ENCODE results near the gene IL3RA.
"Not testable (repeated sequence)": the region's sequence is repeated elsewhere in the genome, so short reads cannot be mapped to it uniquely, and the experiment has no call there.

Gene IL3RA

GRCh38 chrX:1336331-1336943 lies at the start of gene IL3RA:
IL3RA (plus strand) TSS chrX:1336785; CDS start chrX:1341766, 4,981 bp downstream.
- peak within 1 kb of the TSS; percentile 23; the same call in 1 of the 2 replicates for H3K4me3 ChIP-seq (ENCODE audit: low read depth, low read length)
- DNase-seq (ENCODE audit: low read depth, low spot score) = no peak
- ChIA-PET POLR2A (no interaction called here), CTCF (no interaction called here)
- no peak for TF ChIP-seq CTCF (IDR thresholded peaks at IDR 0.05; ENCODE audit: insufficient read depth, low read length, missing control alignments)

- ChIA-PET POLR2A (no interaction called here), CTCF (no interaction called here)
- H3K4me3 ChIP-seq (ENCODE audit: low read depth, low read length) = no peak overlapping the region
- no peak for DNase-seq (ENCODE audit: low read depth, low spot score)
- no peak for TF ChIP-seq CTCF (IDR thresholded peaks at IDR 0.05; ENCODE audit: insufficient read depth, low read length, missing control alignments)
These were observed 47.0 kb upstream of the IL3RA start for GRCh38 chrX:1289535-1289934.

- POLR2A ChIA-PET = no interaction called here
These were observed 45.4 kb upstream of the IL3RA start for GRCh38 chrX:1291110-1291740.

GRCh38 chrX:1292575-1293290 lies 43.9 kb upstream of the IL3RA start:
- no peak for DNase-seq (ENCODE audit: low read depth, low spot score)
- H3K4me3 ChIP-seq (ENCODE audit: low read depth, low read length) = no peak overlapping the region
- CTCF ChIA-PET = no interaction called here
- POLR2A ChIA-PET = no interaction called here
- TF ChIP-seq CTCF (IDR thresholded peaks at IDR 0.05; ENCODE audit: insufficient read depth, low read length, missing control alignments) = no peak

More at GRCh38 chrX:1291110-1291740, 45.4 kb upstream of the IL3RA start:
- no peak for DNase-seq (ENCODE audit: low read depth, low spot score)
- CTCF ChIA-PET = no interaction called here
- H3K4me3 ChIP-seq (ENCODE audit: low read depth, low read length) = no peak overlapping the region
- TF ChIP-seq CTCF (IDR thresholded peaks at IDR 0.05; ENCODE audit: insufficient read depth, low read length, missing control alignments) = no peak

GRCh38 chrX:1294301-1295067 lies 42.1 kb upstream of the IL3RA start:
- DNase-seq (ENCODE audit: low read depth, low spot score) = no peak
- POLR2A ChIA-PET = no interaction called here
- no peak overlapping the region for H3K4me3 ChIP-seq (ENCODE audit: low read depth, low read length)
- no peak for TF ChIP-seq CTCF (IDR thresholded peaks at IDR 0.05; ENCODE audit: insufficient read depth, low read length, missing control alignments)
- CTCF ChIA-PET = no interaction called here

- no peak for DNase-seq (ENCODE audit: low read depth, low spot score)
- no peak for TF ChIP-seq CTCF (IDR thresholded peaks at IDR 0.05; ENCODE audit: insufficient read depth, low read length, missing control alignments)
- H3K4me3 ChIP-seq (ENCODE audit: low read depth, low read length) = no peak overlapping the region
- CTCF ChIA-PET = no interaction called here
- POLR2A ChIA-PET = no interaction called here
These were observed 41.0 kb upstream of the IL3RA start for GRCh38 chrX:1295550-1295949.

GRCh38 chrX:1297591-1297990 lies 39.0 kb upstream of the IL3RA start:
- CTCF ChIA-PET; POLR2A ChIA-PET; DNase-seq (ENCODE audit: low read depth, low spot score); H3K4me3 ChIP-seq (ENCODE audit: low read depth, low read length): not testable (repeated sequence)
